IMR-90 (cell line): Measurements from ENCODE around the gene CLPTM1. TPM values are rescaled to one million over a fixed set of nuclear protein-coding genes. Genes with fewer than 3 reads are reported as not detected.

Source experiments
- ATAC-seq: fragments of 200-7000 bp; cut with Tn5 transposase; 2 replicates; pipeline ENCODE4 v1.9.1; 2020; ENCODE audit warnings: low read depth, mild to moderate bottlenecking, moderate library complexity
- BruUV-seq: library from RNA; stranded (reverse); fragments of 400-500 nt; replicated peaks from 2 replicates; lab custom pipeline; 2021; lab: Mats Ljungman, UMichigan
- CTCF ChIA-PET: fragments of 300-600 bp; formaldehyde crosslinking; extraction: SDS; loops from one replicate; lab custom pipeline; 2021; ENCODE audit warnings: antibody characterized with exemption; lab: Yijun Ruan, JAX
- POLR2A ChIA-PET: fragments of 300-600 bp; sonication (Branson Sonifier 250); formaldehyde crosslinking; loops from one replicate; lab custom pipeline; 2022; ENCODE audit warnings: antibody characterized with exemption; ENCODE audit not compliant: unreplicated experiment; lab: Charles Lee
- DNase-seq: peaks from one replicate; pipeline ENCODE4 v3.0.0; 2013
- H2AFZ ChIP-seq: replicated peaks from 2 replicates; pipeline ENCODE3; 2013; ENCODE audit warnings: low read length, mild to moderate bottlenecking; ENCODE audit not compliant: poor library complexity
- H2AK5ac ChIP-seq: 2 replicates; pipeline ENCODE4 v1.6.1; 2013; ENCODE audit warnings: low read depth, low read length, inconsistent platforms
- H2AK9ac ChIP-seq: replicated peaks from 2 replicates; pipeline ENCODE3; 2013; ENCODE audit warnings: mild to moderate bottlenecking, low read depth, low read length, moderate library complexity; ENCODE audit not compliant: poor library complexity
- H2BK120ac ChIP-seq: 2 replicates; pipeline ENCODE4 v1.6.1; 2013; ENCODE audit warnings: low read depth, low read length, inconsistent platforms
- H2BK15ac ChIP-seq: 3 replicates; pipeline ENCODE4 v1.6.1; 2013; ENCODE audit warnings: low read depth, low read length, inconsistent platforms
- H2BK20ac ChIP-seq: 2 replicates; pipeline ENCODE4 v1.6.1; 2013; ENCODE audit warnings: low read depth, mild to moderate bottlenecking, inconsistent platforms, low read length, moderate library complexity
- H2BK5ac ChIP-seq: 2 replicates; pipeline ENCODE4 v1.6.1; 2013; ENCODE audit warnings: mild to moderate bottlenecking, low read depth, low read length, inconsistent platforms; ENCODE audit not compliant: poor library complexity, severe bottlenecking
- H3K14ac ChIP-seq: replicated peaks from 2 replicates; pipeline ENCODE4 v1.6.1; 2013; ENCODE audit warnings: low read depth, low read length, inconsistent platforms
- H3K18ac ChIP-seq: 2 replicates; pipeline ENCODE4 v1.6.1; 2013; ENCODE audit warnings: low read depth, low read length, control low read depth
- H3K23ac ChIP-seq: 2 replicates; pipeline ENCODE4 v1.6.1; 2013; ENCODE audit warnings: low read depth, low read length, inconsistent platforms
- H3K27ac ChIP-seq: 2 replicates; pipeline ENCODE4 v1.5.1; 2013; ENCODE audit warnings: mild to moderate bottlenecking, control low read depth, low read length; ENCODE audit not compliant: insufficient read depth
- H3K27me3 ChIP-seq: 2 replicates; pipeline ENCODE4 v1.6.1; 2013; ENCODE audit warnings: low read length; ENCODE audit not compliant: control insufficient read depth, insufficient read depth
- H3K36me3 ChIP-seq: 2 replicates; pipeline ENCODE4 v1.6.1; 2013; ENCODE audit warnings: low read length, mixed read lengths; ENCODE audit not compliant: control insufficient read depth, insufficient read depth
- H3K4ac ChIP-seq: 2 replicates; pipeline ENCODE4 v1.6.1; 2013; ENCODE audit warnings: low read depth, low read length, inconsistent platforms
- H3K4me1 ChIP-seq: 2 replicates; pipeline ENCODE4 v1.6.1; 2013; ENCODE audit warnings: low read length, mixed read lengths; ENCODE audit not compliant: control insufficient read depth, insufficient read depth
- H3K4me2 ChIP-seq: 2 replicates; pipeline ENCODE4 v1.6.1; 2013; ENCODE audit warnings: low read depth, mild to moderate bottlenecking, control low read depth, low read length, moderate library complexity
- H3K4me3 ChIP-seq: 2 replicates; pipeline ENCODE4 v1.5.1; 2013; ENCODE audit warnings: low read depth, mild to moderate bottlenecking, control low read depth, low read length, moderate library complexity; ENCODE audit not compliant: insufficient read depth
- H3K56ac ChIP-seq: 2 replicates; pipeline ENCODE4 v1.6.1; 2013; ENCODE audit warnings: low read length, inconsistent platforms; ENCODE audit not compliant: insufficient read depth; ENCODE audit errors: extremely low read depth
- H3K79me1 ChIP-seq, 2 experiments: 2 replicates each; pipeline ENCODE4 v1.6.1; 2013; ENCODE audit warnings: low read length in 2 of 2, inconsistent platforms in 1 of 2, low read depth in 1 of 2
- H3K9ac ChIP-seq: 2 replicates; pipeline ENCODE4 v1.6.1; 2013; ENCODE audit warnings: low read depth, low read length, control low read depth
- H3K9me1 ChIP-seq: 2 replicates; pipeline ENCODE4 v1.6.1; 2013; ENCODE audit warnings: low read length, inconsistent platforms; ENCODE audit not compliant: insufficient read depth
- H3K9me3 ChIP-seq: 2 replicates; pipeline ENCODE4 v1.6.1; 2013; ENCODE audit warnings: low read length; ENCODE audit not compliant: control insufficient read depth, insufficient read depth
- H4K20me1 ChIP-seq: 2 replicates; pipeline ENCODE4 v1.6.1; 2013; ENCODE audit warnings: low read length, inconsistent platforms; ENCODE audit not compliant: insufficient read depth
- H4K5ac ChIP-seq: 2 replicates; pipeline ENCODE4 v1.6.1; 2013; ENCODE audit warnings: mild to moderate bottlenecking, low read depth, low read length, control low read depth
- H4K8ac ChIP-seq, 2 experiments: 2 replicates each; pipeline ENCODE4 v1.6.1; 2013; ENCODE audit warnings: low read depth in 2 of 2, low read length in 2 of 2, control low read depth in 1 of 2, inconsistent platforms in 1 of 2
- H4K91ac ChIP-seq: 2 replicates; pipeline ENCODE4 v1.6.1; 2013; ENCODE audit warnings: low read depth, low read length, inconsistent platforms; ENCODE audit not compliant: insufficient read depth
- CTCF ChIP-seq: conservative IDR thresholded peaks from 2 replicates; pipeline ENCODE4 v1.5.1; 2012; ENCODE audit warnings: mild to moderate bottlenecking, low read depth, low read length, improper control_type of control experiment
- MXI1 ChIP-seq: IDR thresholded peaks from 2 replicates; pipeline ENCODE4 v1.6.1; 2012; ENCODE audit warnings: low read depth, mild to moderate bottlenecking, low read length, moderate library complexity, borderline replicate concordance
- RAD21 ChIP-seq: IDR thresholded peaks from 2 replicates; pipeline ENCODE4 v1.6.1; 2012; ENCODE audit warnings: low read length, improper control_type of control experiment
- whole genome bisulfite sequencing, 2 experiments: methylation state at CpG; one replicate each; pipeline versions ENCODE4 v1.1.5 to v1.1.7; 2013; ENCODE audit warnings: missing lambda C conversion rate in 2 of 2; ENCODE audit not compliant: insufficient read length in 1 of 2; ENCODE audit errors: extremely low coverage in 2 of 2; 5-methylcytosine and 5-hydroxymethylcytosine counted together
- dilution Hi-C: fragments of 300-500 bp; cut with HindIII; formaldehyde crosslinking; loops from one replicate; pipeline ENCODE4 v1.14.3; 2018; ENCODE audit warnings: low sequenced_read_pairs; ENCODE audit not compliant: unreplicated experiment
- in situ Hi-C: fragments of 300-500 bp; cut with MboI; formaldehyde crosslinking; loops from 3 replicates; pipeline ENCODE4 v1.14.3; 2019; ENCODE audit warnings: low sequenced_read_pairs, inconsistent platforms, mixed read lengths
- intact Hi-C: fragments of 100-400 bp; cut with micrococcal nuclease; formaldehyde crosslinking; loops from 2 replicates; pipeline ENCODE4 v1.10.0; 2022
- polyA plus RNA-seq, 3 experiments: library from polyadenylated mRNA; depleted of rRNA; stranded (reverse); fragments of >200 nt; gene quantifications; 2 replicates each; pipeline ENCODE4 v1.2.3, GENCODE V29; 2012; ENCODE audit warnings: low replicate concordance in 1 of 3
- total RNA-seq: library from RNA; depleted of rRNA; stranded (reverse); fragments of >200 nt; gene quantifications from 2 replicates; pipeline ENCODE4 v1.2.3, GENCODE V29; 2012

The CLPTM1 gene
- total and polyA plus RNA-seq, 2 of the 4 experiments (the other 2 are of a cell fraction): 23.8 to 88.8 TPM

- Histone ChIP-seq H3K4me1 (no peaks in the 10 kb centered on the region), H2BK15ac (no peak overlapping the region), H3K4me2 (no peak overlapping the region), H3K79me1 (0 out of 4 replicates have a peak, but pooled peaks cover 0 to 3% of the 10 kb centered on the region in 2 experiments), H4K8ac (no peak overlapping the region), H3K27me3 (no peaks in the 10 kb centered on the region), H2AK9ac (peak overlapping the region; percentile 10), H3K56ac (no peak overlapping the region), H4K5ac (no peak overlapping the region), H4K91ac (no peak overlapping the region), H3K23ac (no peak overlapping the region), H3K27ac (no peak overlapping the region), H2BK5ac (no peak overlapping the region), H4K20me1 (no peaks in the 10 kb centered on the region), H3K14ac (no peak overlapping the region), H3K36me3 (peaks cover 18% of the 10 kb centered on the region), H3K18ac (no peak overlapping the region), H3K9ac (no peak overlapping the region), H2AK5ac (no peak overlapping the region), H3K4me3 (no peak overlapping the region), H3K9me1 (no peaks in the 10 kb centered on the region), H2BK120ac (no peak overlapping the region), H2BK20ac (no peak overlapping the region), H3K4ac (no peak overlapping the region), H2AFZ (no peak overlapping the region), H3K9me3 (no peaks in the 10 kb centered on the region)
- DNase-seq: peak; percentile 63
- BruUV-seq: no TSS peak
- CTCF ChIA-PET: interaction anchor here (0.6 kb wide), 1 partner anchor 16 kb away, joined by 8 read pairs; the partner anchor contains the start of gene RELB
- intact Hi-C loops: loop anchor here (1.0 kb wide), 2 partner anchors 43 to 322 kb away; no protein-coding TSS in a partner anchor
- in situ Hi-C loops: no loop called here
- WGBS, 2 experiments: 79% methylated on average over 5 of the region's 13 CpGs; no CpG with 5 or more reads in 1 of the 2 experiments
- TF ChIP-seq MXI1 (no peak), RAD21 (peak; percentile 59), CTCF (peak; percentile 63)
- dilution Hi-C loops: no loop called here
- ATAC-seq: peak; percentile 96
- POLR2A ChIA-PET: no interaction called here
Observed at GRCh38 chr19:45016388-45017314, 61.5 kb downstream of the CLPTM1 start.
